Naive thymus-derived CD8-positive, alpha-beta T cell (primary cell): ENCODE results near the gene ELL2. TPM values are rescaled to one million over a fixed set of nuclear protein-coding genes. Genes with fewer than 3 reads are reported as not detected.
"Not testable (repeated sequence)": the region's sequence is repeated elsewhere in the genome, so short reads cannot be mapped to it uniquely, and the experiment has no call there.

Experiments used
- ATAC-seq, 2 donors: fragments of 150-1000 bp; cut with Tn5 transposase in 1 of 2; sonication (Bioruptor Pico), chemical (Tn5 transposase) in 1 of 2; 1 replicate in 1 of 2; 2 replicates in 1 of 2; pipeline ENCODE4 v1.10.0; 2021; ENCODE audit warnings: mild to moderate bottlenecking in 2 of 2, moderate library complexity in 2 of 2
- POLR2A ChIA-PET: fragments of 350-600 bp; sonication (Branson Sonifier 250); formaldehyde crosslinking; loops from one replicate; lab custom pipeline; 2021; ENCODE audit warnings: antibody characterized with exemption; lab: Charles Lee
- DNase-seq, 10 donors: peaks; one replicate each; pipeline versions ENCODE4 v3.0.0 to v3.0.0-alpha.2; 2020 to 2022
- H3K27ac Mint-ChIP-seq, 10 donors: one replicate each; pipeline ENCODE4 v1.8.0; 2020 to 2022; ENCODE audit warnings: mild to moderate bottlenecking in 10 of 10, mixed read lengths in 10 of 10, moderate library complexity in 4 of 10, inconsistent platforms in 1 of 10
- H3K27me3 Mint-ChIP-seq, 5 donors: one replicate each; pipeline ENCODE4 v1.8.0; 2021 to 2022; ENCODE audit warnings: mixed read lengths in 5 of 5
- H3K36me3 Mint-ChIP-seq, 3 donors: one replicate each; pipeline ENCODE4 v1.8.0; 2020 to 2022; ENCODE audit warnings: mixed read lengths in 3 of 3, mild to moderate bottlenecking in 2 of 3, inconsistent platforms in 1 of 3
- H3K4me1 Mint-ChIP-seq, 4 donors: one replicate each; pipeline ENCODE4 v1.8.0; 2021 to 2022; ENCODE audit warnings: mixed read lengths in 4 of 4
- H3K4me3 Mint-ChIP-seq, 10 donors: one replicate each; pipeline ENCODE4 v1.8.0; 2020 to 2022; ENCODE audit warnings: mild to moderate bottlenecking in 10 of 10, mixed read lengths in 10 of 10, moderate library complexity in 6 of 10, inconsistent platforms in 1 of 10
- H3K9me3 Mint-ChIP-seq, 9 donors: one replicate each; pipeline ENCODE4 v1.8.0; 2020 to 2022; ENCODE audit warnings: mixed read lengths in 9 of 9, mild to moderate bottlenecking in 3 of 9, inconsistent platforms in 1 of 9, moderate library complexity in 1 of 9
- polyA plus RNA-seq, 3 donors: library from polyadenylated mRNA; unstranded; fragments of 300-500 nt; fragmentation: Illumina TruSeq; gene quantifications; one replicate each; pipeline ENCODE4 v1.2.3, GENCODE V29; 2021
- total RNA-seq, 8 experiments: library from RNA in 2 of 8; stranded (reverse) in 2 of 8; gene quantifications; one replicate each; pipeline ENCODE4 v1.2.3 and lab custom pipeline; 2021 to 2026

Gene ELL2
- total and polyA plus RNA-seq, 5 experiments from 2014 or later, result 1.8 to 13.8 (median 3.1) TPM

- Mint-ChIP-seq H3K27ac (peak overlapping the region in 8 of 10 donors; percentile 0 to 98 (median 61)), H3K4me1 (peaks cover 28 to 72% (median 60%) of the 10 kb centered on the region in 4 donors), H3K9me3 (no peaks in the 10 kb centered on the region), H3K27me3 (no peaks in the 10 kb centered on the region), H3K36me3 (no peaks in the 10 kb centered on the region), H3K4me3 (peak overlapping the region in 1 of 10 donors; percentile 46)
- DNase-seq, result no peak
- POLR2A ChIA-PET, result interaction anchor here (0.6 to 9.1 kb wide), 5 partner anchors 17 to 960 kb away, joined by 3 to 250 read pairs (median 5); partner anchors contain the start of gene GLRX
- no peak for ATAC-seq
Measured at GRCh38 chr5:95837492-95837891, 124.2 kb downstream of the ELL2 start.

- H3K27me3 Mint-ChIP-seq, H3K9me3 Mint-ChIP-seq, ATAC-seq, DNase-seq, H3K36me3 Mint-ChIP-seq: not testable (repeated sequence)
- peak overlapping the region in 9 of 10 donors; percentile 55 to 98 (median 87) for H3K27ac Mint-ChIP-seq
- POLR2A ChIA-PET, result interaction anchor here (1.1 to 9.1 kb wide), 4 partner anchors 16 to 51 kb away, joined by 3 to 250 read pairs (median 8); partner anchors contain the start of gene GLRX
- peaks cover 30 to 72% (median 62%) of the 10 kb centered on the region in 4 donors for H3K4me1 Mint-ChIP-seq
- peak overlapping the region in 8 of 10 donors; percentile 35 to 96 (median 89) for H3K4me3 Mint-ChIP-seq
Measured at GRCh38 chr5:95836971-95837370, 124.7 kb downstream of the ELL2 start.

- Mint-ChIP-seq H3K4me3 (peak overlapping the region in 9 of 10 donors; percentile 35 to 96 (median 91)), H3K4me1 (peaks cover 33 to 71% (median 66%) of the 10 kb centered on the region in 4 donors), H3K9me3 (no peaks in the 10 kb centered on the region), H3K36me3 (no peaks in the 10 kb centered on the region), H3K27ac (peak overlapping the region in 8 of 10 donors; percentile 68 to 98 (median 93)), H3K27me3 (no peaks in the 10 kb centered on the region)
- ATAC-seq (no peak), DNase-seq (no peak)
- POLR2A ChIA-PET, result interaction anchor here (2.9 to 9.1 kb wide), 2 partner anchors 16 to 27 kb away, joined by 12 to 250 read pairs; partner anchors contain the start of gene GLRX
Measured at GRCh38 chr5:95836544-95836943, 125.1 kb downstream of the ELL2 start.

GRCh38 chr5:95835682-95836385, 125.8 kb downstream of the ELL2 start:
- DNase-seq (peak in 3 of 10 donors; percentile 31 to 35 (median 32)), ATAC-seq (peak; percentile 19 to 36)
- Mint-ChIP-seq H3K27me3 (no peaks in the 10 kb centered on the region), H3K4me1 (peaks cover 33 to 67% (median 63%) of the 10 kb centered on the region in 4 donors), H3K36me3 (no peaks in the 10 kb centered on the region), H3K27ac (peak overlapping the region; percentile 87 to 98 (median 95)), H3K4me3 (peak overlapping the region; percentile 86 to 96 (median 91)), H3K9me3 (no peaks in the 10 kb centered on the region)
- POLR2A ChIA-PET, result interaction anchor here (0.6 to 9.1 kb wide), 6 partner anchors 8 to 825 kb away, joined by 5 to 250 read pairs (median 16); partner anchors contain the start of gene GLRX

Other genes starting within 250 kb of the ELL2 start
- gene RHOBTB3, start 230.5 kb downstream of the ELL2 start, total RNA-seq, result under 1 TPM; 0.25 to 0.60 TPM
- 1 to 10 TPM in 2 of 3 donors, under 1 TPM in 1; 0.49 to 2.9 (median 1.4) TPM for gene RHOBTB3, start 230.5 kb downstream of the ELL2 start, polyA plus RNA-seq
- 100 to 1,000 TPM; 110 to 111 TPM for gene GLRX, start 139.1 kb downstream of the ELL2 start, total RNA-seq
- gene GLRX, start 139.1 kb downstream of the ELL2 start, polyA plus RNA-seq, result 100 to 1,000 TPM; 133 to 232 (median 148) TPM